NB4 (cell line): ENCODE data around the gene GALNT9.

Source experiments
- CTCF ChIP-seq: IDR thresholded peaks from one replicate; pipeline ENCODE4 v1.5.1; 2012; ENCODE audit warnings: low read depth, low read length
- POLR2A ChIP-seq: IDR thresholded peaks from 2 replicates; pipeline ENCODE4 v1.6.1; 2011; ENCODE audit warnings: mild to moderate bottlenecking; ENCODE audit not compliant: insufficient read length; ENCODE audit errors: extremely low read depth

GRCh38 chr12:132152411-132152821 is 177.0 kb downstream of the GALNT9 start:
- TF ChIP-seq CTCF (no peak), POLR2A (no peak)
